Mesendoderm (in vitro differentiated cells): ENCODE data around the gene FAM25G.
"Not testable (repeated sequence)": the region's sequence is repeated elsewhere in the genome, so short reads cannot be mapped to it uniquely, and the experiment has no call there.

ENCODE experiments used
- DNase-seq: peaks from one replicate; pipeline ENCODE4 v3.0.0; 2013
- H2AK5ac ChIP-seq: 2 replicates; pipeline ENCODE4 v1.6.1; 2013; ENCODE audit warnings: low read length, inconsistent platforms
- H2BK120ac ChIP-seq: 2 replicates; pipeline ENCODE4 v1.6.1; 2013; ENCODE audit warnings: low read depth, mild to moderate bottlenecking, low read length, moderate library complexity, mixed read lengths
- H2BK15ac ChIP-seq: replicated peaks from 2 replicates; pipeline ENCODE4 v1.6.1; 2013; ENCODE audit warnings: low read depth, mild to moderate bottlenecking, moderate library complexity
- H2BK5ac ChIP-seq: 2 replicates; pipeline ENCODE4 v1.6.1; 2013; ENCODE audit warnings: low read length, inconsistent platforms
- H3K18ac ChIP-seq: 2 replicates; pipeline ENCODE4 v1.6.1; 2013; ENCODE audit warnings: mild to moderate bottlenecking, low read length, mixed read lengths
- H3K23ac ChIP-seq: one replicate; pipeline ENCODE4 v1.6.1; 2013; ENCODE audit warnings: low read length
- H3K27ac ChIP-seq: 2 replicates; pipeline ENCODE4 v1.5.1; 2013; ENCODE audit warnings: low read depth, mild to moderate bottlenecking, inconsistent platforms, low read length, moderate library complexity
- H3K27me3 ChIP-seq: 2 replicates; pipeline ENCODE4 v1.6.1; 2013; ENCODE audit warnings: low read length, control low read depth, mild to moderate bottlenecking, inconsistent platforms; ENCODE audit not compliant: insufficient read depth, poor library complexity
- H3K36me3 ChIP-seq: 2 replicates; pipeline ENCODE4 v1.6.1; 2013; ENCODE audit warnings: low read length, inconsistent platforms; ENCODE audit not compliant: control insufficient read depth, insufficient read depth
- H3K4ac ChIP-seq: one replicate; pipeline ENCODE4 v1.6.1; 2013; ENCODE audit warnings: low read depth, mild to moderate bottlenecking, low read length, moderate library complexity
- H3K4me1 ChIP-seq: 2 replicates; pipeline ENCODE4 v1.6.1; 2013; ENCODE audit warnings: low read depth, low read length, inconsistent platforms; ENCODE audit not compliant: control insufficient read depth
- H3K4me2 ChIP-seq: 2 replicates; pipeline ENCODE4 v1.6.1; 2013; ENCODE audit warnings: low read length
- H3K4me3 ChIP-seq: 2 replicates; pipeline ENCODE4 v1.5.1; 2013; ENCODE audit warnings: mild to moderate bottlenecking, low read length
- H3K56ac ChIP-seq: one replicate; pipeline ENCODE4 v1.6.1; 2013; ENCODE audit warnings: low read length
- H3K79me1 ChIP-seq: 2 replicates; pipeline ENCODE4 v1.6.1; 2013; ENCODE audit warnings: low read length, inconsistent platforms
- H3K79me2 ChIP-seq: 2 replicates; pipeline ENCODE4 v1.6.1; 2013; ENCODE audit warnings: mild to moderate bottlenecking, low read length; ENCODE audit not compliant: control insufficient read depth, insufficient read depth
- H3K9ac ChIP-seq: 2 replicates; pipeline ENCODE4 v1.6.1; 2013; ENCODE audit warnings: low read length, inconsistent platforms
- H4K5ac ChIP-seq: one replicate; pipeline ENCODE4 v1.6.1; 2013; ENCODE audit warnings: low read length
- H4K8ac ChIP-seq: one replicate; pipeline ENCODE4 v1.6.1; 2013; ENCODE audit warnings: low read depth, mild to moderate bottlenecking, control low read depth, low read length, moderate library complexity
- WGBS: extraction: QIAGEN DNeasy Blood & Tissue Kit; methylation state at CpG from one replicate; pipeline ENCODE4 v1.1.7; 2013; ENCODE audit warnings: low lambda C conversion rate, missing lambda C conversion rate; ENCODE audit not compliant: insufficient coverage; ENCODE audit errors: extremely low coverage; 5-methylcytosine and 5-hydroxymethylcytosine counted together

Gene FAM25G

GRCh38 chr10:47480133-47480532 lies 11.4 kb downstream of the FAM25G start:
- H2AK5ac ChIP-seq, H3K9ac ChIP-seq, H3K27me3 ChIP-seq, H2BK15ac ChIP-seq, DNase-seq, H3K18ac ChIP-seq, H3K4me3 ChIP-seq, H4K5ac ChIP-seq, H3K56ac ChIP-seq, H4K8ac ChIP-seq, H3K4me2 ChIP-seq, H2BK5ac ChIP-seq, H3K4ac ChIP-seq, H3K36me3 ChIP-seq, H3K79me1 ChIP-seq, H3K27ac ChIP-seq, H2BK120ac ChIP-seq, H3K23ac ChIP-seq, H3K79me2 ChIP-seq, H3K4me1 ChIP-seq: not testable (repeated sequence)
- no CpG with 5 or more reads among the region's 3 CpGs for WGBS

GRCh38 chr10:47478114-47478513 lies 13.4 kb downstream of the FAM25G start:
- not testable (repeated sequence) for H3K18ac ChIP-seq, H3K4ac ChIP-seq, H4K5ac ChIP-seq, H3K79me2 ChIP-seq, H3K4me1 ChIP-seq, H3K27ac ChIP-seq, H3K79me1 ChIP-seq, H3K36me3 ChIP-seq, H2BK15ac ChIP-seq, H2AK5ac ChIP-seq, DNase-seq, H3K27me3 ChIP-seq, H2BK120ac ChIP-seq, H3K4me3 ChIP-seq, H3K56ac ChIP-seq, H3K23ac ChIP-seq, H2BK5ac ChIP-seq, H4K8ac ChIP-seq, H3K9ac ChIP-seq, H3K4me2 ChIP-seq
- no CpG with 5 or more reads among the region's 5 CpGs for WGBS

- DNase-seq, H3K27me3 ChIP-seq, H3K27ac ChIP-seq, H3K4me2 ChIP-seq, H2BK120ac ChIP-seq, H3K4me1 ChIP-seq, H3K79me2 ChIP-seq, H3K18ac ChIP-seq, H2BK15ac ChIP-seq, H3K4ac ChIP-seq, H4K8ac ChIP-seq, H3K36me3 ChIP-seq, H3K79me1 ChIP-seq, H2BK5ac ChIP-seq, H2AK5ac ChIP-seq, H3K56ac ChIP-seq, H4K5ac ChIP-seq, H3K4me3 ChIP-seq, H3K23ac ChIP-seq, H3K9ac ChIP-seq: not testable (repeated sequence)
- no CpG with 5 or more reads among the region's 11 CpGs for WGBS
These were observed 14.4 kb downstream of the FAM25G start for GRCh38 chr10:47477078-47477477.

- H3K4ac ChIP-seq, H2AK5ac ChIP-seq, H4K5ac ChIP-seq, H3K4me2 ChIP-seq, H3K23ac ChIP-seq, H3K4me1 ChIP-seq, H3K18ac ChIP-seq, H3K36me3 ChIP-seq, H2BK15ac ChIP-seq, H3K79me1 ChIP-seq, H2BK120ac ChIP-seq, H2BK5ac ChIP-seq, H3K56ac ChIP-seq, H3K4me3 ChIP-seq, DNase-seq, H3K9ac ChIP-seq, H3K27ac ChIP-seq, H3K27me3 ChIP-seq, H3K79me2 ChIP-seq, H4K8ac ChIP-seq: not testable (repeated sequence)
- WGBS = no CpG with 5 or more reads among the region's 5 CpGs
These were observed 16.4 kb downstream of the FAM25G start for GRCh38 chr10:47475101-47475500.

DNA sequence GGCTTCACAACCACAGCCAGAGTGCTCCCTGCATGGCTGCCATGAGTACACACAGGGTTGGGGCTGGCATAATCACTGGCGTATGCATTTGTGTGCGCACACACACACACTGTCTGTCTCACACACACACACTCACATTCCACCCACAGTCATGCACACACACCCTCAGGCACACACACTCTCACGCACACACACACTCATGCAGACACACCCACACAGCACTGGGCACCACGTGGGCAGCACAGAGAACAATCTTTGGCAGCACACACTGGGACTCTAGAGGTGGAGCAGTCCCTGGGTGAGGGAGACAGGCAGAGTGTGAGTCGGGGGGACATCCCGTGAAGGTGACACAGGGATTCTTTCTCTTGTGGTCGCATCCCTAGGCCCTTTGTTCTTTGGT lies 18.0 kb downstream of the FAM25G start:
- not testable (repeated sequence) for H3K23ac ChIP-seq, DNase-seq, H3K18ac ChIP-seq, H3K4ac ChIP-seq, H2BK120ac ChIP-seq, H3K36me3 ChIP-seq, H2BK5ac ChIP-seq, H3K27me3 ChIP-seq, H3K4me3 ChIP-seq, H2BK15ac ChIP-seq, H3K27ac ChIP-seq, H4K5ac ChIP-seq, H3K79me1 ChIP-seq, H3K9ac ChIP-seq, H4K8ac ChIP-seq, H3K4me2 ChIP-seq, H3K56ac ChIP-seq, H3K79me2 ChIP-seq, H2AK5ac ChIP-seq, H3K4me1 ChIP-seq
- WGBS = no CpG with 5 or more reads among the region's 7 CpGs

DNA sequence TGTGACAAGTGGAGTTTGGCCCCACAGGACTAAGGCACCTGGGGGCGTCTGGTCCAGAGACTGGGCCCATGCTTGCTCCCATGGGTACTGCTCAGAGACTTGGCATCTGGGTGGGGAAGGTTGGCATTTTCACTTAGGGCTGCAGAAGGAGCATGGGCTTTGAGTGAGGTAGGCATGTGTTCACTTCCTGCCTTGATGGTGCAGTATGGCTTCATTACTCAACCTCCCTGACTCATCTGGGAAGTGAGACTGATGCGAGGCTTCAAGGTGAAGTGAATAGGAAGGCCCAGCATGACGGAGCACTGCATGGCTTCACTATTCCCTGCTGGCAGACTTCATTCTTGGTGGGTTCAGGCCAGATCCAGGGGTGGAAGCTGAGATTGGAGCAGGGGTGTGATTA lies 18.9 kb downstream of the FAM25G start:
- WGBS = no CpG with 5 or more reads among the region's 3 CpGs
- H3K79me1 ChIP-seq, H3K4me2 ChIP-seq: not testable (repeated sequence)

More for the DNA sequence above, 18.9 kb downstream of the FAM25G start:
- H3K56ac ChIP-seq, H4K5ac ChIP-seq, H3K36me3 ChIP-seq, H3K18ac ChIP-seq, H3K4ac ChIP-seq, H2AK5ac ChIP-seq, H2BK5ac ChIP-seq, H3K4me1 ChIP-seq, H3K27ac ChIP-seq, H4K8ac ChIP-seq, H3K27me3 ChIP-seq, H3K23ac ChIP-seq, H3K79me2 ChIP-seq, DNase-seq, H3K9ac ChIP-seq, H3K4me3 ChIP-seq, H2BK15ac ChIP-seq, H2BK120ac ChIP-seq: not testable (repeated sequence)
